Smooth muscle cell (in vitro differentiated cells): ENCODE results near the gene NUDT9. TPM values are rescaled to one million over a fixed set of nuclear protein-coding genes. Genes with fewer than 3 reads are reported as not detected.
"Not testable (repeated sequence)": the region's sequence is repeated elsewhere in the genome, so short reads cannot be mapped to it uniquely, and the experiment has no call there.

Experiments
- DNase-seq: peaks from one replicate; lab custom pipeline; 2025; ENCODE audit not compliant: unreplicated experiment; lab: John Stamatoyannopoulos, UW
- H2AFZ ChIP-seq: fragments of 200-600 bp; sonication (generic); 2 replicates; pipeline ENCODE4 v1.6.0; 2016; ENCODE audit warnings: antibody characterized with exemption, low read depth, mild to moderate bottlenecking
- H3F3A ChIP-seq: fragments of 200-600 bp; sonication (generic); 2 replicates; pipeline ENCODE4 v1.6.0; 2017; ENCODE audit warnings: antibody characterized with exemption, low read depth
- H3K27ac ChIP-seq: fragments of 200-600 bp; sonication (generic); 2 replicates; pipeline ENCODE4 v1.5.1; 2016; ENCODE audit warnings: low read depth, mild to moderate bottlenecking
- H3K27me3 ChIP-seq: fragments of 200-600 bp; sonication (generic); 2 replicates; pipeline ENCODE4 v1.6.1; 2016; ENCODE audit warnings: low read depth, mild to moderate bottlenecking
- H3K36me3 ChIP-seq: fragments of 200-600 bp; sonication (generic); 2 replicates; pipeline ENCODE4 v1.5.1; 2016; ENCODE audit warnings: low read depth
- H3K4me1 ChIP-seq: fragments of 200-600 bp; sonication (generic); 2 replicates; pipeline ENCODE4 v1.5.1; 2016; ENCODE audit warnings: low read depth
- H3K4me2 ChIP-seq: fragments of 200-600 bp; sonication (generic); 2 replicates; pipeline ENCODE4 v1.6.0; 2016; ENCODE audit warnings: mild to moderate bottlenecking
- H3K4me3 ChIP-seq: fragments of 200-600 bp; sonication (generic); 2 replicates; pipeline ENCODE4 v1.5.1; 2016; ENCODE audit warnings: mild to moderate bottlenecking
- H3K79me2 ChIP-seq: fragments of 200-600 bp; sonication (generic); 2 replicates; pipeline ENCODE4 v1.6.0; 2016; ENCODE audit warnings: low read depth, mild to moderate bottlenecking
- H3K9ac ChIP-seq: fragments of 200-600 bp; sonication (generic); 2 replicates; pipeline ENCODE4 v1.6.0; 2016; ENCODE audit warnings: low read depth
- H3K9me3 ChIP-seq: fragments of 200-600 bp; sonication (generic); replicated peaks from 2 replicates; pipeline ENCODE4 v1.5.1; 2016; ENCODE audit warnings: low read depth
- H4K20me1 ChIP-seq: fragments of 200-600 bp; sonication (generic); 2 replicates; pipeline ENCODE4 v1.6.0; 2016; ENCODE audit warnings: low read depth
- CTCF ChIP-seq: fragments of 200-600 bp; sonication (generic); IDR thresholded peaks from 2 replicates; pipeline ENCODE4 v1.5.1; 2017; ENCODE audit warnings: borderline replicate concordance, mild to moderate bottlenecking, antibody characterized with exemption; ENCODE audit not compliant: insufficient read depth, poor library complexity, severe bottlenecking
- WGBS: methylation state at CpG from one replicate; pipeline ENCODE4 v1.1.7; 2016; ENCODE audit warnings: low lambda C conversion rate; 5-methylcytosine and 5-hydroxymethylcytosine counted together
- polyA plus RNA-seq: library from polyadenylated mRNA; unstranded; fragments of >200 nt; fragmentation: Nextera tagmentation; extraction: Ambion mirVana; gene quantifications from 2 replicates; pipeline ENCODE4 v1.2.1, GENCODE V29; 2016
- total RNA-seq: library from RNA; depleted of rRNA; stranded (reverse); fragments of >200 nt; gene quantifications from 2 replicates; pipeline ENCODE4 v1.2.3, GENCODE V29; 2014

Gene NUDT9
- total and polyA plus RNA-seq, 2 experiments from 2014 or later = 10.5 to 26.5 TPM

- no peaks in the 10 kb centered on the region for H3K27me3 ChIP-seq
- H3K4me3 ChIP-seq = no peak overlapping the region
- DNase-seq = no peak
- no peak overlapping the region for H3K9ac ChIP-seq
- no peak overlapping the region for H3K27ac ChIP-seq
- 100% methylated on average over 2 of the region's 2 CpGs for WGBS
- H3K36me3 ChIP-seq = peaks cover 3% of the 10 kb centered on the region
- H2AFZ ChIP-seq = no peak overlapping the region
- no peak overlapping the region for H3K4me2 ChIP-seq
- H3K4me1 ChIP-seq = no peaks in the 10 kb centered on the region
- H3K79me2 ChIP-seq = peaks cover 10% of the 10 kb centered on the region
- TF ChIP-seq CTCF = no peak
- H4K20me1 ChIP-seq = no peaks in the 10 kb centered on the region
- no peaks in the 10 kb centered on the region for H3F3A ChIP-seq
- no peaks in the 10 kb centered on the region for H3K9me3 ChIP-seq
Measured at GRCh38 chr4:87382116-87382515, 40.3 kb upstream of the NUDT9 start.

GRCh38 chr4:87382931-87383330 is 39.4 kb upstream of the NUDT9 start:
- no peak overlapping the region for H3K4me2 ChIP-seq
- no peak for TF ChIP-seq CTCF
- H3K4me3 ChIP-seq = no peak overlapping the region
- no peaks in the 10 kb centered on the region for H3K27me3 ChIP-seq
- H3K36me3 ChIP-seq = peaks cover 3% of the 10 kb centered on the region
- peaks cover 14% of the 10 kb centered on the region for H3K79me2 ChIP-seq
- H3F3A ChIP-seq = no peaks in the 10 kb centered on the region
- no peak for DNase-seq
- 96% methylated on average over 3 of the region's 3 CpGs for WGBS
- no peaks in the 10 kb centered on the region for H3K9me3 ChIP-seq
- no peak overlapping the region for H3K27ac ChIP-seq
- H2AFZ ChIP-seq = no peak overlapping the region
- H3K9ac ChIP-seq = no peak overlapping the region
- no peaks in the 10 kb centered on the region for H4K20me1 ChIP-seq
- H3K4me1 ChIP-seq = no peaks in the 10 kb centered on the region

GRCh38 chr4:87384466-87385132 is 37.8 kb upstream of the NUDT9 start:
- peaks cover 26% of the 10 kb centered on the region for H3K79me2 ChIP-seq
- H3K4me2 ChIP-seq, H3K36me3 ChIP-seq, DNase-seq, H2AFZ ChIP-seq, H3K27ac ChIP-seq, H3K4me1 ChIP-seq, H3K9ac ChIP-seq, H4K20me1 ChIP-seq, H3K9me3 ChIP-seq, H3F3A ChIP-seq, H3K27me3 ChIP-seq, H3K4me3 ChIP-seq: not testable (repeated sequence)
- WGBS = 94% methylated on average over 9 of the region's 9 CpGs

- H2AFZ ChIP-seq = no peak overlapping the region
- no peak for DNase-seq
- no peaks in the 10 kb centered on the region for H4K20me1 ChIP-seq
- H3K4me3 ChIP-seq = no peak overlapping the region
- no peaks in the 10 kb centered on the region for H3K4me1 ChIP-seq
- TF ChIP-seq CTCF = no peak
- no peaks in the 10 kb centered on the region for H3K27me3 ChIP-seq
- H3K9me3 ChIP-seq = no peaks in the 10 kb centered on the region
- 97% methylated on average over 3 of the region's 3 CpGs for WGBS
- H3K79me2 ChIP-seq = peaks cover 34% of the 10 kb centered on the region
- peaks cover 3% of the 10 kb centered on the region for H3K36me3 ChIP-seq
- H3F3A ChIP-seq = no peaks in the 10 kb centered on the region
- no peak overlapping the region for H3K9ac ChIP-seq
- H3K4me2 ChIP-seq = no peak overlapping the region
- no peak overlapping the region for H3K27ac ChIP-seq
Measured at GRCh38 chr4:87387237-87387636, 35.1 kb upstream of the NUDT9 start.
